ENCODE measurements around the gene PCIF1.
A peak's percentile ranks its signal among the peaks of the same experiment; 100 is the strongest.

GRCh38 chr20:45971675-45972499 lies 37.4 kb downstream of the PCIF1 start, which contains the start of gene ZNF335:
- TF ChIP-seq POLR2AphosphoS5 (IDR thresholded peaks at IDR 0.05) (peak; percentile 48 to 89 (median 82)), CTCF (IDR thresholded peaks at IDR 0.05) (peak in 4 of 7 experiments; percentile 14 to 56 (median 47))
